H9 (cell line): ENCODE results near the gene IGSF9. TPM values are rescaled to one million over a fixed set of nuclear protein-coding genes. Genes with fewer than 3 reads are reported as not detected.

Source experiments
- DNase-seq: peaks from one replicate; pipeline ENCODE4 v3.0.0-alpha.2; 2017
- H2AFZ ChIP-seq: one replicate; pipeline ENCODE4 v1.6.1; 2013; ENCODE audit warnings: mild to moderate bottlenecking, low read length, control low read depth, moderate library complexity
- H2AK5ac ChIP-seq: 2 replicates; pipeline ENCODE4 v1.6.1; 2013; ENCODE audit warnings: low read length, control low read depth, mixed read lengths; ENCODE audit not compliant: insufficient read length
- H2BK120ac ChIP-seq: one replicate; pipeline ENCODE4 v1.6.1; 2013; ENCODE audit warnings: low read depth, mild to moderate bottlenecking, low read length, control low read depth, inconsistent platforms; ENCODE audit not compliant: poor library complexity, severe bottlenecking
- H2BK12ac ChIP-seq: 2 replicates; pipeline ENCODE4 v1.6.1; 2013; ENCODE audit warnings: low read length, control low read depth, mixed read lengths, low read depth; ENCODE audit not compliant: insufficient read length
- H2BK15ac ChIP-seq: 2 replicates; pipeline ENCODE4 v1.6.1; 2013; ENCODE audit warnings: low read depth, low read length, control low read depth
- H2BK20ac ChIP-seq: one replicate; pipeline ENCODE4 v1.6.1; 2013; ENCODE audit warnings: low read depth, mild to moderate bottlenecking, low read length, control low read depth, inconsistent platforms; ENCODE audit not compliant: poor library complexity, severe bottlenecking
- H2BK5ac ChIP-seq: 2 replicates; pipeline ENCODE4 v1.6.1; 2013; ENCODE audit warnings: low read length, control low read depth, mixed read lengths; ENCODE audit not compliant: insufficient read length
- H3K14ac ChIP-seq: 2 replicates; pipeline ENCODE4 v1.6.1; 2013; ENCODE audit warnings: low read length, control low read depth; ENCODE audit not compliant: insufficient read depth
- H3K18ac ChIP-seq: 2 replicates; pipeline ENCODE4 v1.6.1; 2013; ENCODE audit warnings: low read depth, mild to moderate bottlenecking, mixed read lengths, low read length, control low read depth; ENCODE audit not compliant: insufficient read length
- H3K23ac ChIP-seq: 2 replicates; pipeline ENCODE4 v1.6.1; 2013; ENCODE audit warnings: low read length, control low read depth, mixed read lengths, low read depth; ENCODE audit not compliant: insufficient read length
- H3K23me2 ChIP-seq: 2 replicates; pipeline ENCODE4 v1.6.1; 2013; ENCODE audit warnings: low read depth, mild to moderate bottlenecking, mixed read lengths, low read length, control low read depth; ENCODE audit not compliant: insufficient read length, poor library complexity, severe bottlenecking
- H3K27ac ChIP-seq: 2 replicates; pipeline ENCODE4 v1.5.1; 2013; ENCODE audit warnings: low read length, control low read depth, mixed read lengths, low read depth; ENCODE audit not compliant: insufficient read length
- H3K27me3 ChIP-seq: 2 replicates; pipeline ENCODE4 v1.6.1; 2013; ENCODE audit warnings: low read length, control low read depth, inconsistent platforms; ENCODE audit not compliant: insufficient read depth
- H3K4ac ChIP-seq: 2 replicates; pipeline ENCODE4 v1.6.1; 2013; ENCODE audit warnings: low read depth, mild to moderate bottlenecking, control low read depth, inconsistent platforms, low read length, moderate library complexity
- H3K4me1 ChIP-seq: 2 replicates; pipeline ENCODE4 v1.6.1; 2013; ENCODE audit warnings: low read length, control low read depth, inconsistent platforms; ENCODE audit not compliant: insufficient read depth
- H3K4me2 ChIP-seq: 2 replicates; pipeline ENCODE4 v1.6.1; 2013; ENCODE audit warnings: low read length, control low read depth, mixed read lengths; ENCODE audit not compliant: insufficient read length, insufficient read depth
- H3K56ac ChIP-seq: 2 replicates; pipeline ENCODE4 v1.6.1; 2013; ENCODE audit warnings: low read depth, mild to moderate bottlenecking, mixed read lengths, low read length, control low read depth; ENCODE audit not compliant: insufficient read length
- H3K79me1 ChIP-seq: 2 replicates; pipeline ENCODE4 v1.6.1; 2013; ENCODE audit warnings: low read depth, mild to moderate bottlenecking, moderate library complexity, low read length, control low read depth, inconsistent platforms; ENCODE audit not compliant: insufficient read depth, poor library complexity, severe bottlenecking
- H3K79me2 ChIP-seq: 2 replicates; pipeline ENCODE4 v1.6.1; 2013; ENCODE audit warnings: low read length, control low read depth, inconsistent platforms; ENCODE audit not compliant: insufficient read depth
- H3K9ac ChIP-seq: 2 replicates; pipeline ENCODE4 v1.6.1; 2013; ENCODE audit warnings: low read length, control low read depth, mixed read lengths; ENCODE audit not compliant: insufficient read length; ENCODE audit errors: extremely low read depth
- H3K9me3 ChIP-seq: one replicate; pipeline ENCODE4 v1.6.1; 2013; ENCODE audit warnings: low read depth, low read length, inconsistent platforms; ENCODE audit not compliant: control insufficient read depth
- H3T11ph ChIP-seq: one replicate; pipeline ENCODE4 v1.6.1; 2013; ENCODE audit warnings: mild to moderate bottlenecking, low read length, control low read depth, inconsistent platforms
- H4K20me1 ChIP-seq: one replicate; pipeline ENCODE4 v1.6.1; 2013; ENCODE audit not compliant: control insufficient read depth, insufficient read length, insufficient read depth
- H4K5ac ChIP-seq: 2 replicates; pipeline ENCODE4 v1.6.1; 2013; ENCODE audit warnings: low read depth, mild to moderate bottlenecking, mixed read lengths, low read length, control low read depth; ENCODE audit not compliant: insufficient read length
- H4K8ac ChIP-seq: replicated peaks from 2 replicates; pipeline ENCODE4 v1.6.1; 2013; ENCODE audit warnings: low read length, control low read depth, mixed read lengths, low read depth; ENCODE audit not compliant: insufficient read length
- H4K91ac ChIP-seq: 2 replicates; pipeline ENCODE4 v1.6.1; 2013; ENCODE audit warnings: low read depth, mild to moderate bottlenecking, moderate library complexity, mixed read lengths, low read length, control low read depth; ENCODE audit not compliant: insufficient read length
- H3K27ac Mint-ChIP-seq, 3 experiments: 2 replicates in 2 of 3; 3 replicates in 1 of 3; pipeline ENCODE4 v1.8.0; 2020 to 2021; ENCODE audit warnings: mixed read lengths in 3 of 3, mild to moderate bottlenecking in 1 of 3, moderate library complexity in 1 of 3
- H3K27me3 Mint-ChIP-seq: 2 replicates; pipeline ENCODE4 v1.8.0; 2021; ENCODE audit warnings: low read depth, mild to moderate bottlenecking, moderate library complexity, mixed read lengths
- H3K36me3 Mint-ChIP-seq, 3 experiments: 2 replicates in 2 of 3; 3 replicates in 1 of 3; pipeline ENCODE4 v1.8.0; 2020 to 2021; ENCODE audit warnings: low read depth in 3 of 3, mixed read lengths in 3 of 3; ENCODE audit not compliant: insufficient read depth in 1 of 3
- H3K4me1 Mint-ChIP-seq, 2 experiments: 2 replicates each; pipeline ENCODE4 v1.8.0; 2020; ENCODE audit warnings: mixed read lengths in 2 of 2
- H3K4me3 Mint-ChIP-seq, 2 experiments: 2 replicates in 1 of 2; 3 replicates in 1 of 2; pipeline ENCODE4 v1.8.0; 2020 to 2021; ENCODE audit warnings: mild to moderate bottlenecking in 2 of 2, mixed read lengths in 2 of 2, moderate library complexity in 1 of 2
- H3K9me3 Mint-ChIP-seq, 2 experiments: 2 replicates in 1 of 2; 3 replicates in 1 of 2; pipeline ENCODE4 v1.8.0; 2020; ENCODE audit warnings: mild to moderate bottlenecking in 2 of 2, mixed read lengths in 2 of 2, moderate library complexity in 1 of 2
- CTCF ChIP-seq: fragments of 200-600 bp; sonication (generic); conservative IDR thresholded peaks from 3 replicates; pipeline ENCODE4 v1.8.0; 2021; ENCODE audit warnings: antibody characterized with exemption, mild to moderate bottlenecking
- WGBS: extraction: QIAGEN DNeasy Blood & Tissue Kit; methylation state at CpG from one replicate; pipeline ENCODE4 v1.1.7; 2013; ENCODE audit warnings: missing lambda C conversion rate, low lambda C conversion rate, mixed read lengths; ENCODE audit not compliant: insufficient read length; ENCODE audit errors: extremely low coverage; 5-methylcytosine and 5-hydroxymethylcytosine counted together
- total RNA-seq: library from RNA; stranded (reverse); gene quantifications from 2 replicates; pipeline ENCODE4 v1.2.1, GENCODE V29; 2021

The IGSF9 gene
- total RNA-seq, 1 experiment from 2014 or later: 11.3 TPM

- Mint-ChIP-seq H3K4me3 (no peak overlapping the region; a peak in 1 of 5 replicates), H3K4me1 (peaks cover 46 to 71% of the 10 kb centered on the region in 2 experiments), H3K27ac (peak overlapping the region in 1 of 3 experiments; percentile 55; a peak in 2 of 7 replicates), H3K36me3 (peaks cover 8 to 13% (median 9%) of the 10 kb centered on the region in 3 experiments; a peak in 6 of 7 replicates), H3K9me3 (no peaks in the 10 kb centered on the region), H3K27me3 (peaks cover 1% of the 10 kb centered on the region)
- no peak overlapping the region for H4K91ac ChIP-seq
- H2BK20ac ChIP-seq: no peak overlapping the region
- H3K27ac ChIP-seq: no peak overlapping the region
- H2AFZ ChIP-seq: no peak overlapping the region
- H3K14ac ChIP-seq: peak overlapping the region; percentile 8
- H4K8ac ChIP-seq: no peak overlapping the region
- no peak for DNase-seq
- H3K23ac ChIP-seq: no peak overlapping the region
- no peaks in the 10 kb centered on the region for H3K79me1 ChIP-seq
- WGBS: no CpG with 5 or more reads among the region's 5 CpGs
- H2BK15ac ChIP-seq: no peak overlapping the region
- no peak overlapping the region for H3T11ph ChIP-seq
- H4K20me1 ChIP-seq: no peaks in the 10 kb centered on the region
- no peak overlapping the region for H2BK120ac ChIP-seq
- no peak overlapping the region for H2BK5ac ChIP-seq
- no peak overlapping the region for H2BK12ac ChIP-seq
- H3K4me2 ChIP-seq: no peak overlapping the region
- H4K5ac ChIP-seq: no peak overlapping the region
- no peak overlapping the region for H2AK5ac ChIP-seq
- H3K18ac ChIP-seq: peak overlapping the region; percentile 46
- TF ChIP-seq CTCF: no peak
- H3K23me2 ChIP-seq: peaks cover 10% of the 10 kb centered on the region
- H3K4me1 ChIP-seq: no peaks in the 10 kb centered on the region; the same call in 1 of the 2 replicates
- H3K56ac ChIP-seq: no peak overlapping the region
- H3K79me2 ChIP-seq: no peaks in the 10 kb centered on the region
- no peak overlapping the region for H3K9ac ChIP-seq
- H3K4ac ChIP-seq: no peak overlapping the region
- H3K27me3 ChIP-seq: no peaks in the 10 kb centered on the region
- H3K9me3 ChIP-seq: no peaks in the 10 kb centered on the region
Observed at GRCh38 chr1:159941141-159941540, 4.3 kb downstream of the IGSF9 start.
